Stimulated activated CD4-positive, alpha-beta T cell treated with anti-CD3 and anti-CD28 coated beads, TNF-alpha, amount 100 ng/mL, for 48 hours (primary cell): ENCODE data around the gene KRT75.

ENCODE experiments used
- DNase-seq, 3 donors: peaks; one replicate each; pipeline ENCODE4 v3.0.0-alpha.2; 2020; ENCODE audit warnings: low read depth in 3 of 3

Gene KRT75

DNA sequence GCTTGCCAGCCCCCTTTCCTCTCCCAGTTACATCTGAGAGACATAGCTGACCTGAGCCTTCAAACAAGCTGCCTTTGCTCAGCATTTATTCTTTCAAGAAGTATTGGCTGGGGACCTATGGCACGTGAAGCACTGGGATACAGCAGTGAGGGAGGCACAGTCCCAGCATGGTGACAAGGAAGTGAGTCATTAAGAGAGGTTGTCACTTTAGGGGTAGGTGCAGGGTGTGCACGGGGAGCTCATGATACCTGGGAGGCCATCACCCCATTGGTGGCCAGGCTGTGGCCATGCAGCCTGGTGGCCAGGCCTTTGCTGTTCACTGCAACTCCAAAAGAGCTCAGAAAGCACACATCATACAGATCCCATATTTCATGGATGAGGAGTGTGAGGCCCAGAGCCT, 5.7 kb upstream of the KRT75 start:
- DNase-seq, result no peak

DNA sequence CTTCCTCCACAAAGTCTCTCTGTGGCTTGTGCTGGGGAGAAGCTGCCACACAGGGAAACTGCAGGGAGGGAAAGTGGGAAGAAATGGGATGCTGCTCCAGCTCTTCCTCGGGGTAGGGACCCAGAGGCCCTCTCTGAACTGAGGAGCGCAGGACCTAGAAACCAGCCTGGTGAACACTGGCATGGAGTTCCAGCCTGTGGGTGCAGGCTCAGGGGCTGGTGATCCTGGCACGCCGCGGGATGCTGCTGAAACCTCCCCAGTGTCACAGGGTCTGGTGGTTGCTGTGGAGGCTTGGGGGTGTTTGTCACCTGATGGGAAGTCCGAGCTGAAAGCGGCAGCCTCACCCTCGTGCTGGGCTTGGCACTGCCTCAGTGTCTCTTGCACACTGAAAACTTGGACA, 5.2 kb upstream of the KRT75 start:
- no peak for DNase-seq

GRCh38 chr12:52438305-52439301, 4.4 kb upstream of the KRT75 start:
- no peak for DNase-seq

- no peak for DNase-seq
Measured at GRCh38 chr12:52437508-52437907, 3.3 kb upstream of the KRT75 start.

- DNase-seq, result no peak
Measured at GRCh38 chr12:52436828-52437474, 2.8 kb upstream of the KRT75 start.

DNA sequence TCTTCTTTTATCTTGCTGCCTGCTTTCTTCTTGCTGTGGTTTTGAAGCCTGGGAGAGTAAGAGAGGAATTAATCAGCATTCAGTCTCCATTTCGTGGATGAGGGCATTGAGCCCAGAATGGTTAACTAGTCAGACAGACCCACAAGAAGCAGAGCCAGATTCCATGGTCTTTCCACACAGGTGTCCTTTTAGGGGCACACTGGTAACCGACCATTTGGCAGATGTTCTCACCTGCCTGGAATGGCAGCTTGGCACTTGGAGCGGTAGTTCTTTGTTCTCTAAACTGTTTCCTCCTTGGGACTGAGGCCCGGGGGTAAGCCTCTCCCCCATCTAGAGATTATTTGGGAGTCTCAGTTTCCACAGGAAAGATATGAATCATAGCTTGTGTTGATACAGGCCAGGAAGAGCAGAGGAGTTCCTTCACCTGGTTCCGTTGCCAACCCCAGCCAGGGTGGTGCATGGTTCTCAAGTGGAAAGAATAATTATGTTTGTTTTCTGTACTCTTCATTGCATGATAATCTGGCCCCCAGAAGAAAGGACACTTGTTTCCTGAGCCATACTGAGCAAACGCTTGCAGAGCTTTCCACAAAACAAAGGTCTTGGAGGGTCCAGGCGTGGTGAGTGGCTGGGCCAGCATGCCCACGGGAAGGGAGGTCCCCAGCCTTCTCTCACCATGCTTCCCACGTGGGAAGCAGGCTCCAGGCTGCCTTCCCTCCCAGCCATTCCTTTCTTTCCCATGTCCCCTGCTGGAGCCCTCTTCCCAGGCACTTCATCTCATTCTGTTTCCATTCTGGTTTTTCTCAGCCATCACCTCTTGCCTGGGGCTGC, 2.0 kb upstream of the KRT75 start:
- DNase-seq, result no peak

- no peak for DNase-seq
Measured at GRCh38 chr12:52435659-52435999, 1.5 kb upstream of the KRT75 start.

DNA sequence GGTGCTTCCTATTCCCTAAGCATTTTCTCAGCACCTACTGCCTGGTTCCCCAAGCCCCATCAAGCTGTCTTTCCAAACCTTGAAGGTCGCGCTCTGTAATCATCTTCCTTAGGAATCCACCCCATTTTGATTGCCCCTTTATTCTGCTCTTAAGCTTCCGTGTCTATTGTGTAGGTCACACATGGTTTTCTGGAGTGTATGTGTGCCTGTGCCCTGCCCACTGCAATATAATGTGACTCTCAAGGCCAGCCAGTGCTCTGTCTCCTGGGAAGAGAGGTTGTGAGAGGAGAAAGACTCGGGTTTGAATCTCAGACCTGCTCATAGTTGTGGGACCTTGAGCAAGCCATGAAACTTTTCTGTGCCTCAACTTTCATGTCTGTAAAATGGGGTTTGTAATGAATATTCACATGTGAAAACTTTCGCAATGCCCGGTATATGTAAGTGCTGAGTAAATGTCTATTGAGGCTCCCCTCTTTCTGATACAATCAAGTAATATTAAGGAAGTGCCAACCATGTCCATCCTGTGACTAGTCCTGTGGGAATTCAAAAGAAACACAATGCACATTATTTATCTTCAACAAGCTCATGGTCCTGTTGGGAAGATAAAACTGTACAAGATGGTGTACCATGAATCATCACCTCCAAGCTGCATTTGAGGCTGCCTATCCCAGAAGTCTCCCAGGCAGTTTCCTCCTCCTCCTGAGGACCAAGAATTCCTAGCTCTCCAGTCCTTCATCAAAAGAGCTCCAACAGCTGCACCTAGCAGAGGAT, 774 bp upstream of the KRT75 start:
- no peak for DNase-seq

GRCh38 chr12:52433501-52434080, 580 bp downstream of the KRT75 start:
- DNase-seq, result no peak

DNA sequence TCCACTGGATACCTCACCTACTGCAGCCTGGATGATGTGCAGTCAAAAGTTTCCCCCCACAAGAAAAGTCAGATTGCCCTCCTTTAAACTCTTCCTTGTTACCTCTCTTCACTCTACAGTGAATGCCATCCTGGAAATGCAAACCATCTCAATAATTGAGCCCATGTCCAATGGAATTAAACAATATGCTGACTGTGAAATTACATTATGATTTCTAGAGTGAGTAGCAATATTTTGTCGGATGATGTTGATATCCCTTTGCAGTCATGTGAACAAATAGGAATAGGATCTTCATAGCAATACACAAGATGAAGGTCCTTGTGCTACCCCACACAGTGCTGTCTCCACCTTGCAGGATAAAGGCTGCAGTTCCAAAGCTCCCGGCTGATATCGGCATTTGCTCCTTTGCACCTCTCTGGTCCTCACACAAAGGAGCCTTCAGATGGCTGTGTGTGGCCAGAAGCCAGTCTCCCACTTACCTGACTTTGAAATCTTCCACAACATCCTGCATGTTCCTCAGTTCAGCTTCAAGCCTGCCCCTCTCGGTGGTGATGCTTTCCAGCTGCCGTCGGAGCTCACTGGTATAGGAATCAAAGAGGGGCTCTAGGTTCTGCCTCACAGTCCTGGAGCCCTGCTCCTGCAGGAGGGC, 1.5 kb downstream of the KRT75 start:
- DNase-seq, result no peak

DNA sequence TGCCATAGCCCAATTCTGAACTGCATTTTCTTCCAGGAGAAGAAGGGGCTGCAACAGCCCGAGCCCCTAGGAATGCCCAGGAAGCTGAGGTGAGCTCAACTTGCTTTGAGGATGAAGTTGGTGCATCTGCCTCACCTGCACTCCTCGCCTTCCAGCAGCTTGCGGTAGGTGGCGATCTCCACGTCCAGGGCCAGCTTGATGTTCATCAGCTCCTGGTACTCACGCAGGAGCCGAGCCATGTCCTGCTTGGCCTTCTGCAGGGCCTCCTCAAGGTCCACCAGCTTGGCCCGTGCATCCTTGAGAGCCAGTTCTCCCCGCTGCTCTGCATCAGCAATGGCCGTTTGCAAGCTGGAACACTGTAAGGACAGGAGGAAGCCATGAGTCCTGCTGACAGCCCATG, 6.0 kb downstream of the KRT75 start:
- DNase-seq, result no peak

- no peak for DNase-seq
Measured at GRCh38 chr12:52427083-52427482, 7.1 kb downstream of the KRT75 start.

DNA sequence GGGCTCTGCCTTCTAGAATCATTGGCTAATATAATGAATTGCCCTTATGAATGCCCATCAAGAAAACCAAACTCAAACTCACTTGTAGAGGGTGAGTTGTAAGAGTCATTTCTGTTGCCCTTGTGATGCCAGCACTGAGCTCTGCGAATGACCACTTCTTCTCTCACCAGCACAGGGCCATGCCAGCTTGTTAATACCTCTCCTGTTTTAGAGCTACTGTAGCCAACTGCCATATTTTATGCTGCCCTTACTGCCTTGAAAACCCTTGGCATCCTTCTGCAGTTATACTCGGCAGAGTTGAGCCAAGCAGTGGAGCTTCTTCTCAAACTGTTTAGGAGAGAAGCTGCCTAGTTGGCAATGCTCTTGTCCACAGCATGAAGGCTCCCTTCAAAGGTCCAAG, 8.1 kb downstream of the KRT75 start:
- no peak for DNase-seq

DNA sequence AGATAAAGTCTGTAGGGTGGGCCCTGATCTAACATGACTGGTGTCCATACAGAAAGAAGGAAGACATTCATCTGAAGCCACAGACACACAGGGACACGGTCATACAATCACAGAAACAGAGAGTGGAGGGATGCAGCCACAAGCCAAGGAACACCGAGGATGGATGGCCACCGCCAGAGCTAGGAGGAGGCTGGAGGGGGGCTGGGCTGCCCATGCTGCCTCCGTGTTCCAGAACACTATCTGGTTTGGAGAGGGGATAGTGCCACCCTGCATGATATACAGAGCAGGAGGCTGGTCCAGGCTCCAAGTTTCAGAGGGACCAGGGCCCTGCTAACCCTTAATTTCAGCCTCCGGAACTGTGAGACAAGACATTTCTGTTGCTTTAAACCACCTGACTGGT, 8.7 kb downstream of the KRT75 start:
- no peak for DNase-seq

DNA sequence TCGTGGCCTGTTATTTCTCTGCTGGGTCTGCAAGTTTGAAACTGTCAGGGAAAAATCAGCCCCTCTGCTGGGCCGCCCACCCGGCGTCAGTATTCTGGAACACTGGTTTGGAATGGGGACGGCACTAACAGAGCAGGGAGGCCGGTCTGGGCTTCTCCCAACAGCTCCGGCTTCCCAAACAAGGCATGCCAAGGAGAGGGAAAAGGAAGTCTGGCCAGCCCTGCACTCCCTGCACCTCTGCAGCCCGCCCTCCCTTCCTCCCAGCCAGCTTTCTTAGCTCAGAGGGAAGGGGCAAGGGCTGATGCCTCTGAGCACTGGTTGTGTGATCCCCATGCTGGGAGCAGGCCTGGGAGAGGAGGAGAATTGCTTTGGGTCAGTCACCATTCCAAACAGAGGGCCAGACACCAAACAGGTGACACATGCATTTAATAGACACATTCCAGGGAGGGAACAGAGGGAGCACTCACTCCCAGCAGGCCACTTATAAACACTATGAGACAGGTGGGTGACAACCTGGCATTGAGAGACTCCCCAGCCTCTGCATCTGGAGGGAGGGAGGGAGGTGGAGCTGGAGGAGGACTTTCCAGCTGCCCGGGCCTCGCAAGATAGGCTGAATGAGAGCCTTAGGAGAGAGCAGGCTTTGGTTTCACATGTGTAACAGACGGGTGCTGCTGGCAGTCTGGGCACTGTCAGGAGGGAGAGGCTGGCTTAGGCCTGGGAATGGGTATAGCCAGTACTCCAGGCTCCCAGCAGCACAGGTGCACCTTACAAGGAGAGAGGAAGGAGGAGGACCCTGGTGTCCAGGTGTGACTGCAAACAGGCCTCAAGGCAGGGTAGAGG, 10.3 kb downstream of the KRT75 start:
- no peak for DNase-seq

DNA sequence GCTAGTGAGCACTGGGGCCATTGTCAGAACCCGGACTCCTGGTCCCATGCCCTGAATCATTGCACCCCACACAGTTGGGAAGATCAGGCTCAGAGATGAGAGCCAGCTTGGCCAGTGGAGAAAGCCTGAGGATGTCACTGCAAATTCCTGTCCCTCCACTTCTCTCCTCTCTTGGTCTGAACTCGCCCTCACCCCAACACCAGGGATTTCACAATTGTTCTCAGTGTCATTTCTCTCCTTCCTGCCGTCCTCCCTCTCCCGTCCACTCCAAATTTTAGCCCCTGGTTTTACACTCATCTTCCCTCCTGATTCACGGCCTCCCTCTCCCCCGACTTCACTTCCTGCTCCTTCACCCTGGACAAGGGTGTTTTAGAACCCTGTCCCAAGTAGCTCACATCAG, 11.1 kb downstream of the KRT75 start:
- no peak for DNase-seq

- no peak for DNase-seq
Measured at GRCh38 chr12:52419656-52420055, 14.5 kb downstream of the KRT75 start.

- DNase-seq, result no peak
Measured at GRCh38 chr12:52418576-52419110, 15.5 kb downstream of the KRT75 start.

DNA sequence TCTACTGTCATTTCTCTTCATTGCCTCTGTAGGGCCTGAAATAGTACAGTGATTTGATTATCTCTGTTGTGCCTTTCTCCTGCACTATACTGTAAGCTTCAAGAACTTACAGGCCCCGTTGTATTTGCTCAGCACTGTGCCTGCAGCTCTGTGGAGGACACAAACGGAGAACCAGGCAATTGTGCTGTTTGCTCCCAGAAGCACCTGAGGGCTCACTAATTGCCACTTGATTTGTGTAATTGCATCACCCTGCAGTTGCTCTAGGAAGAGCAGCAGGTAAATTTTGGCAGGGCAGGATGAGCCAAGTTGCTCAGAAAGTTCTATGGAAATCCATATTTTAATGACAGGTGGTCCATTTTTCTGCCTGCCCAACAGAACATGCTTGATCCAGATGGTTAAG, 16.4 kb downstream of the KRT75 start:
- DNase-seq, result no peak

DNA sequence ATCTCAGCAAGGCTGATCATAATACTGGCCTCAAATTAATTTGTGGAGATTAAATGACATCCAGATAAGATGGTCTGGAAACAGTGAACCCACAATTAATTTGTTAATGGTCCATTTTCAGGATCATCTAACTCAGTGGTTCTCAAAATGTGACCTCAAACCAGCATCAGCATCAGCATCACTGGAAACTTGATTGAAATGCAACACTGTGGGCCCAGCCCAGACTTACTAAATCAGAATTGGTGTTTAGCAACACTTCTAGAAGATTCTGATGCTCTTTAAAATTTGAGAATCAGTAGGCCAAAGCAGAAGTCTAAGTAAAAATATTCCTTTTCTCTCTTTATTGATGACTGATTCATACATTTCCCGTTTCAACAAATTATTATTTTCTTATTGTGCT, 17.4 kb downstream of the KRT75 start:
- DNase-seq, result no peak
